ENCODE results near the gene TRAM2.

TRAM2 gene

GRCh38 chr6:52546678-52547077 is 30.2 kb downstream of the TRAM2 start:
- no peak overlapping the region for H2AFZ ChIP-seq (ENCODE audit: low read length)
- no peaks in the 10 kb centered on the region for H3K27me3 ChIP-seq (ENCODE audit: control insufficient read depth in 3 of 3, insufficient read depth in 3 of 3, low read depth in 1 of 3, low read length in 3 of 3)
- no peak overlapping the region for H3K27ac ChIP-seq (replicated peaks; ENCODE audit: low read length)
- H2BK12ac ChIP-seq (ENCODE audit: low read length), result no peak overlapping the region
- no peak overlapping the region for H4K8ac ChIP-seq (ENCODE audit: low read depth, low read length)
- no peak for DNase-seq (ENCODE audit: low spot score)
- no peak overlapping the region for H3K4ac ChIP-seq (ENCODE audit: low read length)
- H3K36me3 ChIP-seq (replicated peaks in 1 of 2; ENCODE audit: control insufficient read depth in 2 of 2, insufficient read depth in 2 of 2, low read length in 2 of 2), result peaks cover 0 to 2% of the 10 kb centered on the region in 2 donors
- H3K18ac ChIP-seq (ENCODE audit: low read length), result no peak overlapping the region
- no peak overlapping the region for H2BK15ac ChIP-seq (ENCODE audit: low read length)
- H3K9ac ChIP-seq (ENCODE audit: low read depth, low read length, poor library complexity), result no peak overlapping the region
- no CpG with 5 or more reads among the region's 3 CpGs for WGBS, 2 donors (ENCODE audit: extremely low coverage in 2 of 2, insufficient read length in 2 of 2, insufficient replicate concordance in 1 of 2)
- no peak overlapping the region for H3K4me3 ChIP-seq (ENCODE audit: low read length in 2 of 2)
- peaks cover 16 to 25% of the 10 kb centered on the region in 2 donors for H3K4me1 ChIP-seq (ENCODE audit: control insufficient read depth in 2 of 2, insufficient read depth in 1 of 2, low read depth in 1 of 2, low read length in 2 of 2)
- no peak overlapping the region for H3K23ac ChIP-seq (ENCODE audit: low read depth, low read length, poor library complexity)
- no peak overlapping the region for H4K91ac ChIP-seq (ENCODE audit: low read depth, low read length, poor library complexity)
- H3K79me1 ChIP-seq (ENCODE audit: low read depth, low read length), result peaks cover 4% of the 10 kb centered on the region
- no peaks in the 10 kb centered on the region for H3K9me3 ChIP-seq (replicated peaks in 1 of 2; ENCODE audit: control insufficient read depth in 2 of 2, insufficient read depth in 1 of 2, low read depth in 1 of 2, low read length in 2 of 2)
- H2AK5ac ChIP-seq (ENCODE audit: low read depth, low read length), result no peak overlapping the region
- no peak overlapping the region for H3K4me2 ChIP-seq (ENCODE audit: insufficient read depth, low read length, poor library complexity, severe bottlenecking)
- no peak overlapping the region for H2BK5ac ChIP-seq (ENCODE audit: low read length)
- H2BK120ac ChIP-seq (ENCODE audit: low read depth, low read length), result no peak overlapping the region
- H3K14ac ChIP-seq (ENCODE audit: low read length), result no peak overlapping the region

DNA sequence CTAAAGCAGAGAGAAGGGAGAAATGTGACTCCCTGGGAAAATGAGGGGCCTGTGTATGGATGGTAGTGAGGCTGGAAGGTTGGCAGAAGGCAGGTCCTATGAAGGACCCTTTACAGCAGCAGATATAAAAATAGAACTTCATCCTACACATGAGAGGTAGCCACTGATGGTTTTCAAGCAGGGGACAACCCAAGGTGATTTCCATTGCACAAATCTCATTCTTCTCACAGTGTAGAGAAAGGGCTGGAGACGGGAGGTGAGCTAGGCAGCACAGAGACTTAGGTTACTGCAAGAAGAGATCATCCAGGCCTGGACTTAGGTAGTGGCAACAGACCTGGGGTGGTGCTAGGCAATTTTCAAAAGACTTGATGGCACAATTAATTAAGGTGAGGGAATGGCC is 30.7 kb downstream of the TRAM2 start:
- no peak overlapping the region for H2AFZ ChIP-seq (ENCODE audit: low read length)
- H2BK12ac ChIP-seq (ENCODE audit: low read length), result no peak overlapping the region
- no peaks in the 10 kb centered on the region for H3K9me3 ChIP-seq (replicated peaks in 1 of 2; ENCODE audit: control insufficient read depth in 2 of 2, insufficient read depth in 1 of 2, low read depth in 1 of 2, low read length in 2 of 2)
- no peak overlapping the region for H3K9ac ChIP-seq (ENCODE audit: low read depth, low read length, poor library complexity)
- peaks cover 12 to 22% of the 10 kb centered on the region in 2 donors for H3K4me1 ChIP-seq (ENCODE audit: control insufficient read depth in 2 of 2, insufficient read depth in 1 of 2, low read depth in 1 of 2, low read length in 2 of 2)
- H3K4me2 ChIP-seq (ENCODE audit: insufficient read depth, low read length, poor library complexity, severe bottlenecking), result no peak overlapping the region
- no peak overlapping the region for H2AK5ac ChIP-seq (ENCODE audit: low read depth, low read length)
- no peak overlapping the region for H2BK5ac ChIP-seq (ENCODE audit: low read length)
- DNase-seq (ENCODE audit: low spot score), result no peak
- no peak overlapping the region for H3K18ac ChIP-seq (ENCODE audit: low read length)
- H3K4me3 ChIP-seq (ENCODE audit: low read length in 2 of 2), result no peak overlapping the region
- H3K36me3 ChIP-seq (replicated peaks in 1 of 2; ENCODE audit: control insufficient read depth in 2 of 2, insufficient read depth in 2 of 2, low read length in 2 of 2), result peaks cover 0 to 2% of the 10 kb centered on the region in 2 donors
- no peak overlapping the region for H2BK120ac ChIP-seq (ENCODE audit: low read depth, low read length)
- WGBS, 2 donors (ENCODE audit: extremely low coverage in 2 of 2, insufficient read length in 2 of 2, insufficient replicate concordance in 1 of 2), result no CpG with 5 or more reads among the region's 1 CpG
- no peak overlapping the region for H2BK15ac ChIP-seq (ENCODE audit: low read length)
- H3K79me1 ChIP-seq (ENCODE audit: low read depth, low read length), result peaks cover 4% of the 10 kb centered on the region
- no peak overlapping the region for H3K4ac ChIP-seq (ENCODE audit: low read length)
- no peak overlapping the region for H3K23ac ChIP-seq (ENCODE audit: low read depth, low read length, poor library complexity)
- no peak overlapping the region for H3K27ac ChIP-seq (replicated peaks; ENCODE audit: low read length)
- no peaks in the 10 kb centered on the region for H3K27me3 ChIP-seq (ENCODE audit: control insufficient read depth in 3 of 3, insufficient read depth in 3 of 3, low read depth in 1 of 3, low read length in 3 of 3)
- no peak overlapping the region for H4K91ac ChIP-seq (ENCODE audit: low read depth, low read length, poor library complexity)
- no peak overlapping the region for H4K8ac ChIP-seq (ENCODE audit: low read depth, low read length)
- no peak overlapping the region for H3K14ac ChIP-seq (ENCODE audit: low read length)

GRCh38 chr6:52545406-52546119 is 31.3 kb downstream of the TRAM2 start:
- Histone ChIP-seq H2BK12ac (ENCODE audit: low read length) (no peak overlapping the region), H3K18ac (ENCODE audit: low read length) (no peak overlapping the region), H3K27ac (replicated peaks; ENCODE audit: low read length) (no peak overlapping the region), H3K14ac (ENCODE audit: low read length) (no peak overlapping the region), H4K8ac (ENCODE audit: low read depth, low read length) (no peak overlapping the region), H2BK120ac (ENCODE audit: low read depth, low read length) (no peak overlapping the region), H2BK15ac (ENCODE audit: low read length) (no peak overlapping the region), H3K4me2 (ENCODE audit: insufficient read depth, low read length, poor library complexity, severe bottlenecking) (no peak overlapping the region), H3K4me1 (ENCODE audit: control insufficient read depth in 2 of 2, insufficient read depth in 1 of 2, low read depth in 1 of 2, low read length in 2 of 2) (peaks cover 10 to 17% of the 10 kb centered on the region in 2 donors), H4K91ac (ENCODE audit: low read depth, low read length, poor library complexity) (no peak overlapping the region), H3K23ac (ENCODE audit: low read depth, low read length, poor library complexity) (no peak overlapping the region), H3K9ac (ENCODE audit: low read depth, low read length, poor library complexity) (no peak overlapping the region), H3K27me3 (ENCODE audit: control insufficient read depth in 3 of 3, insufficient read depth in 3 of 3, low read depth in 1 of 3, low read length in 3 of 3) (no peaks in the 10 kb centered on the region), H3K4ac (ENCODE audit: low read length) (no peak overlapping the region), H2AK5ac (ENCODE audit: low read depth, low read length) (no peak overlapping the region), H3K4me3 (ENCODE audit: low read length in 2 of 2) (no peak overlapping the region), H3K36me3 (replicated peaks in 1 of 2; ENCODE audit: control insufficient read depth in 2 of 2, insufficient read depth in 2 of 2, low read length in 2 of 2) (peaks cover 0 to 2% of the 10 kb centered on the region in 2 donors), H3K79me1 (ENCODE audit: low read depth, low read length) (peaks cover 4% of the 10 kb centered on the region), H3K9me3 (replicated peaks in 1 of 2; ENCODE audit: control insufficient read depth in 2 of 2, insufficient read depth in 1 of 2, low read depth in 1 of 2, low read length in 2 of 2) (no peaks in the 10 kb centered on the region), H2BK5ac (ENCODE audit: low read length) (no peak overlapping the region), H2AFZ (ENCODE audit: low read length) (no peak overlapping the region)
- DNase-seq (ENCODE audit: low spot score), result no peak
- no CpG with 5 or more reads among the region's 6 CpGs for WGBS, 2 donors (ENCODE audit: extremely low coverage in 2 of 2, insufficient read length in 2 of 2, insufficient replicate concordance in 1 of 2)

DNA sequence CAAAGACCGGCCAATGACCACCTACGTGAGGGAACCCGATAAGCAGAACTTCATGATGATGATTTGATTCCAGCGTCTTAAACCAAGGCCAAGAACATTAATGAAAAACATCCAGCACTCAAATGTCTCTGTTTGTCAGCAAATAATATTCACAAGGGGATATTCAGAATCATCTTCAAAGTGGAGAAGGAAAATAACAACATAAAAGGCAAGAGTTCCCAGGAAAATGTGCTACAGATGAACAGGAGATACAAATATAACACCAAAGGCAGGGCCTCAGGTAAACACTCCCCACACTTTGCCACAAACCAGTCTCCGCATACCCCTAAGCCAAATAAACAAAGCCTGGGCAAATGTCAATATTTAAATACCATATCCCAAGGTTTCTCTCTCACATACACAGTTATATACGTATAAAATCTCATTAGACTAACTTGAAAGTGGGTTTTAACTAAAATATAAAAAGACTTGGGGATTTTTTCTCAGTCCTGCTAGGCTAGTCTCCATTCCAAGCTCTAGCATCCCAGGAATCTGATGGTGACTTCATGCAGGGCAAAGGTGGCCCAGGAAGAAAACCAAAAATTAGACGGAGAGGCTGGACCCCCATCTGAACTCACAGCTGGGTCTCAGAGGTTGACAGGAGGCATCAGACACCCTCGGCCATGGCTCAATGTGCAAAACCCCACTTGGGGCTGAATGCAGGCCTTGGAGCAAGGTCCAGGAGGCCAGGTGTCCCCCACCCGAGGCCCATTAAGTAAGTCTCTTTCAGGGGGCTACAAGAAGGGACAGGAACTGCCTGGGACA is 32.1 kb downstream of the TRAM2 start:
- no peak overlapping the region for H2AFZ ChIP-seq (ENCODE audit: low read length)
- no peak overlapping the region for H3K23ac ChIP-seq (ENCODE audit: low read depth, low read length, poor library complexity)
- no peak overlapping the region for H2BK12ac ChIP-seq (ENCODE audit: low read length)
- H3K27ac ChIP-seq (replicated peaks; ENCODE audit: low read length), result no peak overlapping the region
- no peak overlapping the region for H4K8ac ChIP-seq (ENCODE audit: low read depth, low read length)
- no peak overlapping the region for H2BK120ac ChIP-seq (ENCODE audit: low read depth, low read length)
- no peak overlapping the region for H4K91ac ChIP-seq (ENCODE audit: low read depth, low read length, poor library complexity)
- H3K9me3 ChIP-seq (replicated peaks in 1 of 2; ENCODE audit: control insufficient read depth in 2 of 2, insufficient read depth in 1 of 2, low read depth in 1 of 2, low read length in 2 of 2), result no peaks in the 10 kb centered on the region
- H2AK5ac ChIP-seq (ENCODE audit: low read depth, low read length), result no peak overlapping the region
- H3K4me2 ChIP-seq (ENCODE audit: insufficient read depth, low read length, poor library complexity, severe bottlenecking), result no peak overlapping the region
- H3K4ac ChIP-seq (ENCODE audit: low read length), result no peak overlapping the region
- H3K79me1 ChIP-seq (ENCODE audit: low read depth, low read length), result peaks cover 4% of the 10 kb centered on the region
- no peak overlapping the region for H2BK5ac ChIP-seq (ENCODE audit: low read length)
- H3K36me3 ChIP-seq (replicated peaks in 1 of 2; ENCODE audit: control insufficient read depth in 2 of 2, insufficient read depth in 2 of 2, low read length in 2 of 2), result peaks cover 0 to 2% of the 10 kb centered on the region in 2 donors
- H3K4me3 ChIP-seq (ENCODE audit: low read length in 2 of 2), result no peak overlapping the region
- H3K9ac ChIP-seq (ENCODE audit: low read depth, low read length, poor library complexity), result no peak overlapping the region
- DNase-seq (ENCODE audit: low spot score), result no peak
- H2BK15ac ChIP-seq (ENCODE audit: low read length), result no peak overlapping the region
- no CpG with 5 or more reads among the region's 9 CpGs for WGBS, 2 donors (ENCODE audit: extremely low coverage in 2 of 2, insufficient read length in 2 of 2, insufficient replicate concordance in 1 of 2)
- H3K18ac ChIP-seq (ENCODE audit: low read length), result no peak overlapping the region
- H3K27me3 ChIP-seq (ENCODE audit: control insufficient read depth in 3 of 3, insufficient read depth in 3 of 3, low read depth in 1 of 3, low read length in 3 of 3), result no peaks in the 10 kb centered on the region
- H3K14ac ChIP-seq (ENCODE audit: low read length), result no peak overlapping the region
- H3K4me1 ChIP-seq (ENCODE audit: control insufficient read depth in 2 of 2, insufficient read depth in 1 of 2, low read depth in 1 of 2, low read length in 2 of 2), result peaks cover 10 to 14% of the 10 kb centered on the region in 2 donors
